CD4-positive, alpha-beta T cell treated with Interferon gamma for 1 hour (primary cell): ENCODE data around the gene PGBD2.
"Not testable (repeated sequence)": the region's sequence is repeated elsewhere in the genome, so short reads cannot be mapped to it uniquely, and the experiment has no call there.

Experiments
- DNase-seq: peaks from one replicate; pipeline ENCODE4 v3.0.0-alpha.2; 2020

The PGBD2 gene

DNA sequence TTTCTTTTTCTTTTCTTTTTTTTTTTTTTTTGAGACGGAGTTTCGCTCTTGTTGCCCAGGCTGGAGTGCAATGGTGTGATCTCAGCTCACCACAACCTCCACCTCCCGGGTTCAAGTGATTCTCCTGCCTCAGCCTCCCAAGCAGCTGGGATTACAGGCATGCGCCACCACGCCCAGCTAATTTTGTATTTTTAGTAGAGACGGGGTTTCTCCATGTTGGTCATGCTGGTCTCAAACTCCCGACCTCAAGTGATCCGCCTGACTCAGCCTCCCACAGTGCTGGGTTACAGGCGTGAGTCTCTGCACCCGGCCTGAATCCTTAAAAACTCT is 16.2 kb upstream of the PGBD2 start:
- DNase-seq: not testable (repeated sequence)

- DNase-seq: no peak
Observed at GRCh38 chr1:248890549-248891498, 15.2 kb upstream of the PGBD2 start.

- no peak for DNase-seq
Observed at GRCh38 chr1:248891758-248892157, 14.3 kb upstream of the PGBD2 start.

GRCh38 chr1:248892590-248892989 is 13.4 kb upstream of the PGBD2 start:
- DNase-seq: no peak

- DNase-seq: no peak
Observed at GRCh38 chr1:248894837-248895236, 11.2 kb upstream of the PGBD2 start.

GRCh38 chr1:248897412-248898337 is 8.4 kb upstream of the PGBD2 start:
- no peak for DNase-seq

- no peak for DNase-seq
Observed at GRCh38 chr1:248900637-248901036, 5.4 kb upstream of the PGBD2 start.

- DNase-seq: no peak
Observed at GRCh38 chr1:248901578-248901977, 4.5 kb upstream of the PGBD2 start.

DNA sequence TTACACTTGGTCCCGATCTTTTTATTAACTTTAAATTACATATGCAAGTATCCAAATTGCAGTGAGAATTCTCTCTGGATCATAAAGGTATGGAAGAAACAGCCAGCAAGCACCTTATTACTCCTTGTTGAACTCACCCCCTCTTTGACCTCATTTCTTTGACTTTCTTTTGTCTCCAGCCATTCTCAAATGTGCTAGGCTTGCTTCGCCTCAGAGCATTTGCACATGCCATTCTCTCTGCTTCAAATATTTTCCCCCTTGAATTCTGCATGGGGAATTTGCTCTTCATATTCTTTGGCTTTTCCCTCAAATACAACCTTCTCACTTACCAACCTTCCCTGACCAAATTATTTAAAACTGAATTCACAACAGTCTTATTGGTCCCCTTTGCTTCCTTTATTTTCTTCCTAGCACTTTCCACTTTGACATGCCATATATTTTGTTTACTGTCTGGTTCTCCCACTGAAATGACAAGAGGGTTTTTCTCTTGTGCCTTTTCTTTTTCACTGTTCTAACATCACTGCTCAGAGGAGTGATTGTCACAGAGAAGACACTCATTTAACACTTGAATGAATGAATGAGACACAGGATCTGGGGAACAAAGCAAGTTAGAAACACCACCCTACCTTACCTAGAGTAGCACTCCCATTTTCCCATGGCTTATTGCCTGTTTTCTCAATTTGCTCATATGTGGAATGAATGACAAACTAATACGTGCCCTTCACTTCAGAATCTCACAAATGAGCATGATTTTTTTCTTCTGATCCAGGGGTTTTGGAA is 1.4 kb upstream of the PGBD2 start:
- DNase-seq: no peak

GRCh38 chr1:248905662-248906008 is 400 bp upstream of the PGBD2 start:
- no peak for DNase-seq

DNA sequence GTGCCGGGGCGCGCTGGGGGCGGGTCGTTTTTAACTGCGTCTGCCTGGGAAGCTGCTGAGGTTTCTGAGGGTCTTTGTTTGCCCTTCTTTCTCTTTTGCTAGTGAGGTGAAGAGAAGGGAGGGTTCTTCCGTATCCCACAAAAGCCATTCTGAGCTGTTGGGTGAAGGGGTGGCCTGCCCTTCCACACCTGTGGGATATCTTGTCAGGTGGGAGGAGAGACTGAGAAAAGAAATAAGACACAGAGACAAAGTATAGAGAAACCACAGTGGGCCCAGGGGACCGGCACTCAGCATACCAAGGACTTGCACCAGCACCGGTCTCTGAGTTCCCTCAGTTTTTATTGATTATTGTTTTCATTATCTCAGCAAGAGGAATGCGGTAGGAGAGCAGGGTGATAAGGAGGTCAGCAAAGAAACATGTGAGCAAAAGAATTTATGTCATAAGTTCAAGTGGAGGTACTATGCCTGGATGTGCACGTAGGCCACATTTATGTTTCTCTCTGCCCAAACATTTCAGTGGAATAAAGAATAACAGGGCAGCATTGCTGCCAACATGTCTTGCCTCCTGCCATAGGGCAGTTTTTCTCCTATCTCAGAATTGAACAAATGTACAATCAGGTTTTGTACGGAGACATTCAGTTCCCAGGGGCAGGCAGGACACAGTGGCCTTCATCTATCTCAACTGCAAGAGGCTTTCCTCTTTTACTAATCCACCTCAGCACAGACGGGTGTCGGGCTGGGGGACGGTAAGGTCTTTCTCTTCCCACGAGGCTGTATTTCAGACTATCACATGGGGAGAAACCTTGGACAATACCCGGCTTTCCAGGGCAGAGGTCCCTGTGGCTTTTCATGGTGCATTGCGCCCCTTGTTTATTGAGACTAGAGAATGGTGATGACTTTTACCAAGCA is 972 bp downstream of the PGBD2 start:
- DNase-seq: no peak

DNA sequence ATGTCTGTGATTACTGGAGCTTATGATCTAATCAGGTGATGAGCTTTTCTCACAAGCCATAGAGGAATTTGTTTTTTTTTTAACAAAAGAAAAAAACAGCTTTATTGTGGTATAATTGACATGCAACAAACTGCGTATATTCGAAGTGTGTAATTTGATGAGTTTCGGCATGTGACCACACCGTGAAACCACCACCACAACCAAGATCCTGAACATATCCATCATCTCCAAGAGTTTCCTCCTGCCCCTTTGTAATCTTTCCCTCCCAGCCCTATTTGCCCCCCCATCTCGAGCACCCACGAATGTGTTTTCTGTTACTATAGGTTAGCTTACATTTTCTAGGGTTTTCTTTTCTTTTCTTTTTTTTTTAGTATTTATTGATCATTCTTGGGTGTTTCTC is 4.7 kb downstream of the PGBD2 start:
- no peak for DNase-seq

DNA sequence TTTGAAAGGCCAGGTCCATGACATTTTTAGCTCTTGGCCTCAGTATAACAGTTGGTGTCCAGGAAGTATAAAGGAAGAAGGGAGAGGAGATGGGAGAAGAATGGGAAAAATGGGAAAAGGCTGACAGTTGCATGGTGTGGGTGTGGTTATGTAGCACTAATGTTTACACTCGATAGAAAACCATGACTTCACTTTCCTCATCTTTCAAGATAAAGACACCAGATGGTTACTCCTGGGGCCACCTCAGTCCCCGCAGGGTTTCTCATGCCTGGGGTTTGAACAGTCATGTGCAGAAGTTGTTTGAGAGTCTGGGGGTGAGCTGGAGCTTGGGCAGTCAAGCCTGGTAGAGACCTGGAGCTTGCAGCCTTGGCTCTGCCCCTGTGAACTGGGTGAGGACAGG is 7.9 kb downstream of the PGBD2 start:
- no peak for DNase-seq

DNA sequence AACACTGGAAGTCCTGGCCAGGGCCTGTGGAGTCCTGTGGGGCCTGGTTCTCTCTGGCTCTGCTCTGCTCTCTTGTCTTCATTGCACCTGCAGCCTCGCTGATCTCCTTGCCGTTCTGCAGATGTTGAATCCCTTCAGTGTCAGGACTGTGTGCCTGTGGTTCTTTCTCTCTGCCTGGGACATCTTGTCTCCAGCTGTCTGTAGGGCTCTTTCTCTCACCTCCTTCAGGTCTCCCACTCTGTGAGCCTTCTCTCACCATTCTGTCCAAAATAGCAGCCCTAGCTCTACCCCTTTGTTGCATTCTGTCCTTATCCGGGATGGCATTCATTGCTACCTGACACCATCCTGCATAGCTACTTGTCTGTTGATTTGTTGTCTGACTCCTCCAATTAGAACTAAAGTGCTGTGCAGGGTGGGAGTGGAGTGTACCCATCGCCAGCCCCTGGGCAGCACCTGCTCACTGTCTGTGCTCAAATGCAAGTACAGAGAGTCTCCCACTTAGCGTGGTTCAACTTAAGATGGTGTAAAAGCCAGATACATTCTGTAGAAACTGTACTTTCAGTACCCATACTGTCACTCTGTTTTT is 8.9 kb downstream of the PGBD2 start:
- DNase-seq: no peak

DNA sequence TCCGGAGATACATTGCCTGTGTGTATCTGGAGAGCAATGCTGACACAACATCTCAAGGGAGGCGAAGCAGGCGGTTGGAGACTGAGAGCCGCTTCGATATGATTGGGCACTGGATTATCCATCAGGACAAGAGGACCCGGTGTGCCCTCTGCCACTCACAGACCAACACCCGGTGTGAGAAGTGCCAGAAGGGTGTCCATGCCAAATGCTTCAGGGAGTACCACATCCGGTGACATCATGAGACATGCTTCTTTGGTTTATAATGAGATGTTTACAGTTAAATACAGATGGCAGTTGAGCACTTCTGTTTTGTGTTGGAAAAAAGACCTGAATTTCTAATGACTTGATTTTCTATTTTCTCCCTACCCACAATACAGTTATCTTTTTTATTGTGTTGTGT is 12.1 kb downstream of the PGBD2 start:
- no peak for DNase-seq

- DNase-seq: no peak
Observed at GRCh38 chr1:248923352-248924338, 17.6 kb downstream of the PGBD2 start.

DNA sequence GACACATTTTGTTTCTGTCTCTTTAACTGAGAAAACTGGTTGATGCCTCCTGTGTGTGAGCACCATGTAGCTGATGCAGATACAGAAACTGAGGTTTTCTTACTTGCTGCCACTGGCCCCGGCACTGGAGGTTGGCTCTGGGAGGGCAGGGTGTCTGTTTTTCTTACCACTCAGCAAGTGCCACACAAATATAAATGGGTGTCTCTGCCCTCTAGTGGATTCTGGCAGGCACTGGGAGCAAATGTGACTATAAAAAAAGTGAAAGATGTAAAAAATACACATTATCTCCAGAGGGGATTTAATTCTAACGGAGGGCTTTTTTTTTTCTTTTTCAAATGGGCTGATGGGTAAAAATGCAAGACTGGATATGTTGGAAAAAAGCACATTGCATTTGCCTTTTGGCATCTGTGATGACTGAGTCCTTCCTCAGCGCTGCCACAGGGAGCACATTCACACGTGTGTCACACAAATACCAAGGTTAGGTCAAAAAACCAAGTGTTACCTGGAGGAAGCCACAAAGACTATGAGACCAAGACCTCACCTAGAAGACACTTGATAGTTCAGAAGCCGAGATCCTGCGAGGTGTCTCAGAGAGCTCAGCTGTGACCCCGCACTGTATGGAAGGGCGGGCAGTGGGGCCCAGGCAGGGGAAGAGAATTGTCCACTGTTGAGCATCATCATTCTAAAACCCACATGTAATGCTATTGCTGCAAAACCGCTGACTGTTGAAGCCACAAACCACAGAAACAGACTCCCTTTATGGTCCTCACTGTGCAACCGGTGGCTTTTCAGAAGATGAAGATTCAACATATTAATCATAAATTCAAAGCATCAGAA is 18.9 kb downstream of the PGBD2 start:
- peak; percentile 51 for DNase-seq

DNA sequence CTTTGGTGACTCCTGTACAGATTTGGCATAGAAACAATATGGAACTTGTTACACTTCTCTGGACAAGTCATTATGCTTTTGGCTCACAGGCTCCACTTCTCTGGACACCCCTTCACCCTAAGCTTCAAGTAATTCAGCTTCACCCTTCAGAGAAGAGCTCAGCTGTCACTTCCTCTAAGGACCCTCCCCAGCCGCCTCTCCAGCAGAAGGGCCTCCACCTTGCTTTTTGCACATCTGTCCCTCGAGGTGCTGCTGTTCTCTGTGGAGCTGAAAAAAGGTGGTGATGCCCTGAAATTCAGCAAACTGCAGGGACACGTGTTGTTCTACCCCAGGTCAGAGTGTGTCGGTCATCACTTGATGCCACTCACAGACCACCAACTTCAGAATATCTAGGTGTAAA is 19.8 kb downstream of the PGBD2 start:
- DNase-seq: not testable (repeated sequence)

GRCh38 chr1:248926401-248927182 is 20.6 kb downstream of the PGBD2 start:
- DNase-seq: no peak
